HG02852 (cell line): ENCODE measurements around the gene DYNC2H1.
"Not testable (repeated sequence)": the region's sequence is repeated elsewhere in the genome, so short reads cannot be mapped to it uniquely, and the experiment has no call there.

Experiments
- ATAC-seq: cut with Tn5 transposase; IDR thresholded peaks from one replicate; pipeline ENCODE4 v1.9.1; 2021; ENCODE audit warnings: mild to moderate bottlenecking, moderate library complexity; ENCODE audit not compliant: unreplicated experiment

The DYNC2H1 gene

GRCh38 chr11:103364687-103365086, 255.5 kb downstream of the DYNC2H1 start:
- no peak for ATAC-seq

GRCh38 chr11:103367650-103368049, 258.4 kb downstream of the DYNC2H1 start:
- no peak for ATAC-seq

GRCh38 chr11:103368145-103368544, 258.9 kb downstream of the DYNC2H1 start:
- no peak for ATAC-seq

DNA sequence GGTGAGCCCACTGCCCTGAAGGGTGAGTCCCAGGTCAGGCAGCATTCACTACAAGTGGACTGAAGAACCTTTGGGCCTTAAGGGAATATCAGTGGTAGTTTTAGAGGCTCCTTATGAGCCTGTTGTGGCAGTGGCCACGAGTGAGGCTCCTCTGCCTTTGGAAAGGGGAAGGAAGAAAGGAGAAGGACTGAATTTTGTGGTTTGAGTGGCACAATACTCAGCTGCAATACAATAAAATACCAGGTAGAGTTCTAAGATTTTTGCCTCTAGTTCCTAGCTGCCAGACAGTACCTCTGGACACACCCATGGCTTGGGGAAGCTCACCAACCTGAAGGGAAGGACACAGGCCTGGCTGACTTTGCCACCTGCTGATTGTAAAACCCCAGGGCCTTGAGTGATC, 260.9 kb downstream of the DYNC2H1 start:
- no peak for ATAC-seq

DNA sequence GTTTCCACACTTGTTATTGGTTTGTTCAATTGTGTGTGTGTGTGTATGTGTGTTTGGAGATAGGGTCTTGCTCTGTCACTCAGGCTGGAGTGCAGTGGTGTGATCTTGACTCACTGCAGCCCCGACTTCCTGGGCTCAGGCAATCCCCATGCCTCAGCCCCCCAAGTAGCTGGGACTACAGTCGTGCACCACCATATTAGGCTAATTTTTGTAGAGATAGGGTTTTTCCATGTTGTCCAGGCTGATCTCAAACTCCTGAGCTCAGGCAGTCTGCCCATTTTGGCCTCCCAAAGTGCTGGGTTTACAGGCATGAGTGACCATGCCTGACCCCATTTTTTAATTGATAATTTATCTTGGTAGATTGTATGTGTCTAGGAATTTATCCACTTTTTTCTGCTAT, 263.7 kb downstream of the DYNC2H1 start:
- ATAC-seq: no peak

GRCh38 chr11:103374227-103374626, 265.0 kb downstream of the DYNC2H1 start:
- not testable (repeated sequence) for ATAC-seq

- no peak for ATAC-seq
Measured at GRCh38 chr11:103378931-103379330, 269.7 kb downstream of the DYNC2H1 start.

DNA sequence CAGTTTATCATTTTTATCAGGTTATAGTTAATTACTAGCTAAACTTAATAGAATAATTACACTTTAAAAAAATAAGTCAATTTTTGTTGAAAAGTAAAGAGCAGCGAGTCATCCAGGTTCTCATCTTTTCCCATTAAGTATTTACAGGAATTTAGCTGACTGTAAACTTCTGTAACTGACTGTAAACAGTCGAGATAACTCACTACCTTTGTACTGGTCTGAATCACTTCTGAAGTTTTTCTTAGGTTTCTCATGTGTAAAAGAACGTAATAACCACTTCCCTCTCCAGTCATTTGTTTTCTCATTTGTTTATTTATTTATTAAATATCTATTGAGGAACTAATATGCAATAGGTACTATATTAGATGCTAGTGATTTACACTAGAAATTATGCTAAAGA, 270.8 kb downstream of the DYNC2H1 start:
- ATAC-seq: no peak

GRCh38 chr11:103384652-103385051, 275.4 kb downstream of the DYNC2H1 start:
- no peak for ATAC-seq

GRCh38 chr11:103395612-103396011, 286.4 kb downstream of the DYNC2H1 start:
- ATAC-seq: no peak

DNA sequence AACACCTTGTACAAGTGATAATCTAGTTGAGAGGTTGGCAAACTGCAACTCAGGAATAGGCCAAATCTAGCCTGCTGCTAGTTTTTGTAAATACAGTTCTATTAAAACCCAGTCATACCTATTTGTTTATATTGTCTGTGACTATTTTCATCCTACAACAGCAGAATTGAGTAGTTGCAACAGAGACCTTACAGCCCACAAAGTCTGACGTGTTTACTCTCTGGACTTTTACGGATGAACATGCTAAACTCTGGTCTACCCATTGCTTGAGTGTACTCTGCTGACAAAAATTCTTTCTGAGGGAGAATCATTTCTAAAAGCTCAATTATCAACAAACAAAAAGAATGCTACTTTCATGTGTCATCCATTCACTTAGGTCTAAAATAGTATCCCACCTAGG, 287.0 kb downstream of the DYNC2H1 start:
- no peak for ATAC-seq

GRCh38 chr11:103397369-103397768, 288.1 kb downstream of the DYNC2H1 start:
- ATAC-seq: no peak

- ATAC-seq: no peak
Measured at GRCh38 chr11:103398829-103399228, 289.6 kb downstream of the DYNC2H1 start.

DNA sequence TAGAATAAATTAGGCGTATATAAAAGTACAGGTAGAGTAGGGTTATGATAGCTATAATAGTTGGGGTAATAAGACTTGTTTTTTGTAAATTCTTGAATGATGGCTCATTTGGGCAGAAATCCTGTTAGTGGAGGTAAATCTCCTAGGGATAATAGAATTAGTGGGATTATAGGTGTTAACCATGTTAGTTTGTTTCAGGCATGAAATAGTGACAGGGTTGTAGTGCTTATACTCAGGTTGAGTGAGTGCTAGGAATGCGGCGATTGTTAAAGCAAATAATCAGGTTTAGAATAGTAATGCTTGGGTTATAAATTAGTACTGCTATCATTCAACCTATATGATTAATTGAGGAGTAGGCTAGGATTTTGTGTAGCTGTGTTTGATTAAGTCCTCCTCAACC, 297.1 kb downstream of the DYNC2H1 start:
- ATAC-seq: no peak

- ATAC-seq: no peak
Measured at GRCh38 chr11:103407641-103408040, 298.4 kb downstream of the DYNC2H1 start.

DNA sequence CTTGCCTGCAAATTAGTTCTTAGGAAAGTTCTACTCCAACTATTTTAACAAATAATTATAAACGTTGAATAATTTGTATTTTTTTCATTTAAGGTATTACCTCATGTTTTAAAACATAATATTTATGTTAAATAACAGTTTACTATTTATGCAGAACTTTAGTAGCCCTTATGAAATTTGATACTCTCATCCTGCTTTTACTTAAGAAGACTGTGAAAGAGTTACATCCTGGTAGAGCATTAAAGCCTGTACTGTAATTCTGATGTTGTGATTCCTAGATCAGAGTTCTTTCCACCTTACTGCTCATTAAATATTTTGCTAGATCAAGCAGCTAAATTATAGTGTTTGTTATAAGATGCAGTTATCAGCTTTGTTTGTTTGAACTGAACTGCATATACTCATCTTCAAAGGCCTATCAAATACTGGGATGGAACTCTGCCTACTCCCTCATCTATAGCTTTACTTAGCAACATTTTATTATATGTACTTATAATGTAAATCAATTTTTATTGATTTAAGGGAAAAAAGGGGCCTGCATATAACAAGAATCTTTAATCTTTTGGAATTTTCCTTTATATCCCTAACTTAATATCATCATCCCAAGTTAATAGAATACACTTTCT, 304.2 kb downstream of the DYNC2H1 start:
- no peak for ATAC-seq

DNA sequence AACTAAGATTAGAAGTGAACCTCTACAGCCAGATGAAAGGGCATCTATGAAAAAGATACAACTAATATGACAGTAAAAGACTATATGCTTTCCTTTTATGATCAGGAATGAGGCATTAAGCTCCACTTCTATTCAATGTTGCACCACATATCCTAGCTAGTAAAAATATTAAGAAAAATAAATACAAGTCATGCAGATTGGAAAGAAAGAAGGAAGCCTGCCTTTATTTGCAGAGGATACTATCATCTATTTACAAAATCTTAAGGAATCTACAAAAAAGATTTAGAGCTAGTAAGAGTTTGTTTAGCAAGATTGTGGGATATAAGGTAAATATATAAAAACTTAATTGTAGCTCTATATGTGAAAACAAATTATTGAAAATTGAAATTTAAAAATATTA, 308.8 kb downstream of the DYNC2H1 start:
- no peak for ATAC-seq

DNA sequence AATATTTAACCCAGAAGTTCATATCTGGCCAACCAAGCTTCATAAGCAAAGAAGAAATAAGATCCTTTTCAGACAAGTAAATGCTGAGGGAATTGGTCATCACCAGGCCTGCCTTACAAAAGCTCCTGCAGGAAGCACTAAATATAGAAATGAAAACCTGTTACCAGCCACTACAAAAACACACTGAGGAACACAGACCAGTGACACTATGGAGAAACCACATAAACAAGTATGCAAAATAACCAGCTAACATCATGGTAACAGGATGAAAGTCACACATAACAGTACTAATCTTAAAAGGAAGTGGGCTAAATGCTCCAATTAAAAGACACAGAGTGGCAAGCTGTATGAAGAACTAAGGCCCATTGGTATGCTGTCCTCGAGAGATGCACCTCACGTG, 311.4 kb downstream of the DYNC2H1 start:
- no peak for ATAC-seq

GRCh38 chr11:103433386-103434072, 324.3 kb downstream of the DYNC2H1 start:
- ATAC-seq: no peak

- ATAC-seq: no peak
Measured at GRCh38 chr11:103434073-103434411, 324.8 kb downstream of the DYNC2H1 start.

DNA sequence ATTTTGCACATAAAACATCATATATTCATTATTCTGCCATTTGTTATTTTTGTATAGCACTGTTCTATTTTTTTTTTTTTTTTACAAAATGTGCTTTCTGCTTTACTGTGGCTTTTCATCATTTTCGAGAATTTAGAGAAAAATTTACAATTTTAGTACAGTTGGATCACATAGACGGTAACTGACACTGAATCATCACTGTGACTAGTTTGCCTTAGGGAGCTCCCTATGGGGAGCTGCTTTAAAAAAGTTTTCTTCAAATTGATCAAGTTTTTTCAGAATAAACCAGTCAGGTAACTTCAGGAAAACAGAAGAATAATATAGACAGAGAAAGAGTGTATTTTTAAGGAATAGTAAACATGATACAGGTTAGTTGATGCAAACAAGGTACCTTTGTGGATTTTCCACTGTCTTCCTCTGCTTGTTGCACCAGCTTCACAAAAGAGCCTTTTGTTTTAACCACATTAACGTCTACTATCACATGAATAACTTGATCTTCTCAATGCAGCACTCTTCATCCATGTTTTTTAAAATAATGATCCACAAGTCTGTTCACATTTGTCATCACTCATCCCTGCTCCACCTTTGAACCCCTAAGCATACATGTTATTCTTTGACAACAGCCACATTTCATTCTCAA, 327.0 kb downstream of the DYNC2H1 start:
- ATAC-seq: no peak

GRCh38 chr11:103441021-103441420, 331.8 kb downstream of the DYNC2H1 start:
- ATAC-seq: no peak
